CD14-positive monocyte (primary cell): Measurements from ENCODE around the gene NUTM1. TPM values are rescaled to one million over a fixed set of nuclear protein-coding genes. Genes with fewer than 3 reads are reported as not detected.

Source experiments
- polyA plus RNA-seq, 3 donors: library from polyadenylated mRNA; depleted of rRNA in 1 of 3; unstranded in 2 of 3; stranded (reverse) in 1 of 3; fragments of 300-500 nt in 2 of 3; fragments of >200 nt in 1 of 3; fragmentation: Illumina TruSeq in 2 of 3; gene quantifications; 1 replicate in 2 of 3; 2 replicates in 1 of 3; pipeline ENCODE4 v1.2.3, GENCODE V29; 2012 to 2021
- small RNA-seq: library from RNA; depleted of rRNA; stranded (forward); fragments of <200 nt; gene quantifications from one replicate; pipeline ENCODE3, GENCODE V24; 2012; ENCODE audit warnings: low read depth; ENCODE audit not compliant: insufficient read length

NUTM1 gene
- polyA plus RNA-seq, 3 donors: not detected

Small RNAs within 50 kb of the gene (small RNA-seq; reads per million reads assigned to genes)
- not detected for gene MIR1233-1
- gene RF00019: not detected

Other genes with a start within 250 kb of the NUTM1 start
- gene EMC7, start 241.5 kb upstream of the NUTM1 start, polyA plus RNA-seq: 100 to 1,000 TPM in 2 of 3 donors, 10 to 100 TPM in 1; 41.7 to 135 (median 125) TPM
- gene PGBD4, start 241.2 kb upstream of the NUTM1 start, polyA plus RNA-seq: under 1 TPM; 0.38 to 0.93 (median 0.58) TPM
- gene KATNBL1, start 133.2 kb upstream of the NUTM1 start, polyA plus RNA-seq: 10 to 100 TPM; 16.5 to 38.4 (median 37.7) TPM
- 100 to 1,000 TPM in 2 of 3 donors, 10 to 100 TPM in 1; 66.9 to 142 (median 116) TPM for gene EMC4, start 118.3 kb upstream of the NUTM1 start, polyA plus RNA-seq
- 10 to 100 TPM in 1 of 3 donors, 1 to 10 TPM in 2; 5.4 to 80.0 (median 8.0) TPM for gene SLC12A6, start 5.5 kb upstream of the NUTM1 start, polyA plus RNA-seq
- 100 to 1,000 TPM; 260 to 677 (median 586) TPM for gene NOP10, start 179 bp upstream of the NUTM1 start, polyA plus RNA-seq
- gene LPCAT4, start 23.9 kb downstream of the NUTM1 start, polyA plus RNA-seq: 10 to 100 TPM in 1 of 3 donors, 1 to 10 TPM in 2; 3.3 to 39.5 (median 4.2) TPM
- gene GOLGA8A, start 94.5 kb downstream of the NUTM1 start, polyA plus RNA-seq: 10 to 100 TPM in 1 of 3 donors, under 1 TPM in 1, not detected in 1; 0.03 to 14.8 TPM
- 10 to 100 TPM in 1 of 3 donors, under 1 TPM in 1, not detected in 1; 0.37 to 11.5 TPM for gene GOLGA8B, start 240.3 kb downstream of the NUTM1 start, polyA plus RNA-seq